NB4 (cell line): Measurements from ENCODE around the gene KLHL25.

Source experiments
- DNase-seq: peaks from one replicate; pipeline ENCODE4 v3.0.0; 2010; ENCODE audit warnings: low read depth
- H3K4me3 ChIP-seq: one replicate; pipeline ENCODE4 v1.5.1; 2011; ENCODE audit warnings: mild to moderate bottlenecking, low read depth, low read length, moderate library complexity
- CTCF ChIP-seq: IDR thresholded peaks from one replicate; pipeline ENCODE4 v1.5.1; 2012; ENCODE audit warnings: low read depth, low read length
- MAX ChIP-seq: IDR thresholded peaks from 2 replicates; pipeline ENCODE4 v1.6.1; 2011; ENCODE audit warnings: low read depth, low read length
- MYC ChIP-seq: IDR thresholded peaks from 2 replicates; pipeline ENCODE4 v1.6.1; 2011; ENCODE audit warnings: low read depth, low read length
- POLR2A ChIP-seq: IDR thresholded peaks from 2 replicates; pipeline ENCODE4 v1.6.1; 2011; ENCODE audit warnings: mild to moderate bottlenecking; ENCODE audit not compliant: insufficient read length; ENCODE audit errors: extremely low read depth

KLHL25 gene

GRCh38 chr15:85722374-85723152, 72.2 kb downstream of the KLHL25 start:
- H3K4me3 ChIP-seq = no peak overlapping the region
- DNase-seq = no peak
- TF ChIP-seq POLR2A (no peak), MYC (no peak), MAX (no peak), CTCF (no peak)

- DNase-seq = no peak
- no peak overlapping the region for H3K4me3 ChIP-seq
- TF ChIP-seq CTCF = no peak
- no peak for TF ChIP-seq MYC
- TF ChIP-seq MAX = no peak
- no peak for TF ChIP-seq POLR2A
Observed at GRCh38 chr15:85718981-85719380, 75.7 kb downstream of the KLHL25 start.

GRCh38 chr15:85718271-85718971, 76.3 kb downstream of the KLHL25 start:
- no peak for TF ChIP-seq POLR2A
- no peak for TF ChIP-seq CTCF
- no peak for TF ChIP-seq MAX
- TF ChIP-seq MYC = no peak
- no peak for DNase-seq
- no peak overlapping the region for H3K4me3 ChIP-seq

- DNase-seq = no peak
- no peak for TF ChIP-seq CTCF
- TF ChIP-seq MYC = no peak
- TF ChIP-seq POLR2A = no peak
- TF ChIP-seq MAX = no peak
- H3K4me3 ChIP-seq = no peak overlapping the region
Observed at GRCh38 chr15:85717212-85717611, 77.5 kb downstream of the KLHL25 start.

- H3K4me3 ChIP-seq = no peak overlapping the region
- no peak for DNase-seq
- TF ChIP-seq POLR2A (no peak), MAX (no peak), MYC (no peak), CTCF (no peak)
Observed at GRCh38 chr15:85716261-85716660, 78.5 kb downstream of the KLHL25 start.
